ENCODE measurements around the gene E4F1.

The E4F1 gene

GRCh38 chr16:2195322-2196161 lies 27.8 kb upstream of the E4F1 start:
- TF ChIP-seq GATA2 (IDR thresholded peaks at IDR 0.05; ENCODE audit: low read depth, low read length) (no peak), GATA3 (IDR thresholded peaks at IDR 0.05; ENCODE audit: low read depth, low read length) (no peak)

GRCh38 chr16:2196162-2196980 lies 27.0 kb upstream of the E4F1 start, which contains the start of gene CASKIN1:
Gene CASKIN1, minus strand, starts transcription at chr16:2196605. Its CDS starts 173 bp downstream, at chr16:2196432.
- TF ChIP-seq GATA3 (IDR thresholded peaks at IDR 0.05; ENCODE audit: low read depth, low read length) (no peak), GATA2 (IDR thresholded peaks at IDR 0.05; ENCODE audit: low read depth, low read length) (no peak)

- no peak for TF ChIP-seq GATA3 (IDR thresholded peaks at IDR 0.05; ENCODE audit: low read depth, low read length)
- no peak for TF ChIP-seq GATA2 (IDR thresholded peaks at IDR 0.05; ENCODE audit: low read depth, low read length)
Measured at GRCh38 chr16:2196981-2197511, 26.3 kb upstream of the E4F1 start.

GRCh38 chr16:2197765-2198164 lies 25.6 kb upstream of the E4F1 start:
- no peak for TF ChIP-seq GATA2 (IDR thresholded peaks at IDR 0.05; ENCODE audit: low read depth, low read length)
- TF ChIP-seq GATA3 (IDR thresholded peaks at IDR 0.05; ENCODE audit: low read depth, low read length), result no peak

- no peak for TF ChIP-seq GATA2 (IDR thresholded peaks at IDR 0.05; ENCODE audit: low read depth, low read length)
- TF ChIP-seq GATA3 (IDR thresholded peaks at IDR 0.05; ENCODE audit: low read depth, low read length), result no peak
Measured at GRCh38 chr16:2198283-2198682, 25.1 kb upstream of the E4F1 start.

GRCh38 chr16:2199095-2199494 lies 24.3 kb upstream of the E4F1 start:
- TF ChIP-seq GATA3 (IDR thresholded peaks at IDR 0.05; ENCODE audit: low read depth, low read length) (no peak), GATA2 (IDR thresholded peaks at IDR 0.05; ENCODE audit: low read depth, low read length) (no peak)

GRCh38 chr16:2199621-2200139 lies 23.7 kb upstream of the E4F1 start:
- TF ChIP-seq GATA3 (IDR thresholded peaks at IDR 0.05; ENCODE audit: low read depth, low read length), result no peak
- no peak for TF ChIP-seq GATA2 (IDR thresholded peaks at IDR 0.05; ENCODE audit: low read depth, low read length)

- TF ChIP-seq GATA2 (IDR thresholded peaks at IDR 0.05; ENCODE audit: low read depth, low read length) (no peak), GATA3 (IDR thresholded peaks at IDR 0.05; ENCODE audit: low read depth, low read length) (no peak)
Measured at GRCh38 chr16:2200313-2200712, 23.1 kb upstream of the E4F1 start.

- TF ChIP-seq GATA3 (IDR thresholded peaks at IDR 0.05; ENCODE audit: low read depth, low read length) (no peak), GATA2 (IDR thresholded peaks at IDR 0.05; ENCODE audit: low read depth, low read length) (no peak)
Measured at GRCh38 chr16:2204416-2205103, 18.8 kb upstream of the E4F1 start.

GRCh38 chr16:2205104-2205966 lies 18.1 kb upstream of the E4F1 start, which contains the start of gene MLST8:
Gene MLST8, plus strand, starts transcription at chr16:2205454. Its CDS starts 632 bp downstream, at chr16:2206086.
- no peak; the same call in 1 of the 2 replicates for TF ChIP-seq GATA2 (IDR thresholded peaks at IDR 0.05; ENCODE audit: low read depth, low read length)

- TF ChIP-seq GATA3 (IDR thresholded peaks at IDR 0.05; ENCODE audit: low read depth, low read length) (no peak), GATA2 (IDR thresholded peaks at IDR 0.05; ENCODE audit: low read depth, low read length) (no peak)
Measured at GRCh38 chr16:2205967-2206313, 17.5 kb upstream of the E4F1 start.

- TF ChIP-seq GATA3 (IDR thresholded peaks at IDR 0.05; ENCODE audit: low read depth, low read length) (no peak), GATA2 (IDR thresholded peaks at IDR 0.05; ENCODE audit: low read depth, low read length) (no peak)
Measured at GRCh38 chr16:2206420-2206779, 17.0 kb upstream of the E4F1 start.

Data from SH-SY5Y (cell line).